Astrocyte (in vitro differentiated cells and primary cell): Measurements from ENCODE around the gene SMAD3. TPM values are rescaled to one million over a fixed set of nuclear protein-coding genes. Genes with fewer than 3 reads are reported as not detected.

Experiments used
- DNase-seq: peaks from one replicate; pipeline ENCODE4 v3.0.0-alpha.2; 2010; ENCODE audit warnings: low read depth
- FAIRE-seq: peaks from 2 replicates; lab custom pipeline; 2011; peaks lifted over from hg19 to GRCh38; lab: Jason Lieb, UNC
- H2AFZ ChIP-seq: 2 replicates; pipeline ENCODE4 v1.6.0; 2012; ENCODE audit warnings: low read depth, low read length, inconsistent platforms
- H3K27ac ChIP-seq: 2 replicates; pipeline ENCODE4 v1.5.1; 2011; ENCODE audit warnings: low read depth, low read length, inconsistent platforms
- H3K27me3 ChIP-seq: 2 replicates; pipeline ENCODE4 v1.6.0; 2011; ENCODE audit warnings: low read length, inconsistent platforms; ENCODE audit not compliant: insufficient read depth
- H3K36me3 ChIP-seq: 2 replicates; pipeline ENCODE4 v1.5.1; 2011; ENCODE audit warnings: low read length, inconsistent platforms; ENCODE audit not compliant: insufficient read depth
- H3K4me1 ChIP-seq: 2 replicates; pipeline ENCODE4 v1.5.1; 2011; ENCODE audit warnings: low read length, inconsistent platforms; ENCODE audit not compliant: insufficient read depth
- H3K4me2 ChIP-seq: 2 replicates; pipeline ENCODE4 v1.6.0; 2012; ENCODE audit warnings: low read length, inconsistent platforms
- H3K4me3 ChIP-seq: 2 replicates; pipeline ENCODE4 v1.5.1; 2011; ENCODE audit warnings: low read depth, mild to moderate bottlenecking, low read length, inconsistent platforms; ENCODE audit not compliant: insufficient read depth
- H3K79me2 ChIP-seq: 2 replicates; pipeline ENCODE4 v1.6.0; 2012; ENCODE audit warnings: mild to moderate bottlenecking, low read length, inconsistent platforms; ENCODE audit not compliant: insufficient read depth
- H3K9ac ChIP-seq: 2 replicates; pipeline ENCODE4 v1.6.0; 2012; ENCODE audit warnings: mild to moderate bottlenecking, low read length, inconsistent platforms
- H3K9me3 ChIP-seq: 2 replicates; pipeline ENCODE4 v1.5.1; 2012; ENCODE audit warnings: low read depth, mild to moderate bottlenecking, low read length, inconsistent platforms; ENCODE audit not compliant: insufficient read depth
- H4K20me1 ChIP-seq: 2 replicates; pipeline ENCODE4 v1.6.0; 2012; ENCODE audit warnings: low read length, inconsistent platforms; ENCODE audit not compliant: insufficient read depth
- H3K27ac Mint-ChIP-seq: one replicate; pipeline ENCODE4 v1.8.0; 2021; ENCODE audit warnings: mild to moderate bottlenecking, mixed read lengths; ENCODE audit not compliant: unreplicated experiment
- H3K27me3 Mint-ChIP-seq: one replicate; pipeline ENCODE4 v1.8.0; 2021; ENCODE audit warnings: low read depth, mixed read lengths; ENCODE audit not compliant: unreplicated experiment
- H3K36me3 Mint-ChIP-seq: one replicate; pipeline ENCODE4 v1.8.0; 2021; ENCODE audit warnings: low read depth, mixed read lengths; ENCODE audit not compliant: unreplicated experiment
- H3K4me1 Mint-ChIP-seq: one replicate; pipeline ENCODE4 v1.8.0; 2021; ENCODE audit warnings: low read depth, mixed read lengths; ENCODE audit not compliant: unreplicated experiment
- H3K4me3 Mint-ChIP-seq: one replicate; pipeline ENCODE4 v1.8.0; 2021; ENCODE audit warnings: mild to moderate bottlenecking, moderate library complexity, mixed read lengths; ENCODE audit not compliant: unreplicated experiment
- H3K9me3 Mint-ChIP-seq: one replicate; pipeline ENCODE4 v1.8.0; 2021; ENCODE audit warnings: mild to moderate bottlenecking, mixed read lengths; ENCODE audit not compliant: unreplicated experiment
- EZH2 ChIP-seq: IDR thresholded peaks from 2 replicates; pipeline ENCODE4 v1.6.1; 2012; ENCODE audit warnings: mild to moderate bottlenecking, low read length, inconsistent platforms; ENCODE audit not compliant: insufficient read depth
- total RNA-seq: library from RNA; stranded (reverse); gene quantifications from 2 replicates; pipeline ENCODE4 v1.2.1, GENCODE V29; 2021
- TF ChIP-seq, protein P1 (sequence below): IDR thresholded peaks from 2 replicates; pipeline ENCODE4 v1.5.1; 2011; ENCODE audit warnings: low read depth, mild to moderate bottlenecking, inconsistent platforms, low read length, moderate library complexity; ENCODE audit not compliant: insufficient read depth

The SMAD3 gene
- total RNA-seq, 1 donor from 2014 or later: 78.0 TPM

GRCh38 chr15:67170143-67170925, 104.9 kb downstream of the SMAD3 start:
- Histone ChIP-seq H3K36me3 (peaks cover 19% of the 10 kb centered on the region), H3K79me2 (peaks cover 49% of the 10 kb centered on the region), H3K4me3 (no peak overlapping the region), H3K4me1 (peaks cover 58% of the 10 kb centered on the region), H2AFZ (no peak overlapping the region), H3K27me3 (no peaks in the 10 kb centered on the region), H4K20me1 (peaks cover 4% of the 10 kb centered on the region), H3K4me2 (no peak overlapping the region), H3K9me3 (no peaks in the 10 kb centered on the region), H3K9ac (no peak overlapping the region), H3K27ac (no peak overlapping the region)
- Mint-ChIP-seq H3K9me3 (no peaks in the 10 kb centered on the region), H3K27me3 (no peaks in the 10 kb centered on the region), H3K4me1 (peaks cover 44% of the 10 kb centered on the region), H3K27ac (no peak overlapping the region), H3K4me3 (no peak overlapping the region), H3K36me3 (peaks cover 53% of the 10 kb centered on the region)
- DNase-seq: no peak
- FAIRE-seq: no peak
- TF ChIP-seq EZH2: no peak
- TF ChIP-seq, protein P1, sequence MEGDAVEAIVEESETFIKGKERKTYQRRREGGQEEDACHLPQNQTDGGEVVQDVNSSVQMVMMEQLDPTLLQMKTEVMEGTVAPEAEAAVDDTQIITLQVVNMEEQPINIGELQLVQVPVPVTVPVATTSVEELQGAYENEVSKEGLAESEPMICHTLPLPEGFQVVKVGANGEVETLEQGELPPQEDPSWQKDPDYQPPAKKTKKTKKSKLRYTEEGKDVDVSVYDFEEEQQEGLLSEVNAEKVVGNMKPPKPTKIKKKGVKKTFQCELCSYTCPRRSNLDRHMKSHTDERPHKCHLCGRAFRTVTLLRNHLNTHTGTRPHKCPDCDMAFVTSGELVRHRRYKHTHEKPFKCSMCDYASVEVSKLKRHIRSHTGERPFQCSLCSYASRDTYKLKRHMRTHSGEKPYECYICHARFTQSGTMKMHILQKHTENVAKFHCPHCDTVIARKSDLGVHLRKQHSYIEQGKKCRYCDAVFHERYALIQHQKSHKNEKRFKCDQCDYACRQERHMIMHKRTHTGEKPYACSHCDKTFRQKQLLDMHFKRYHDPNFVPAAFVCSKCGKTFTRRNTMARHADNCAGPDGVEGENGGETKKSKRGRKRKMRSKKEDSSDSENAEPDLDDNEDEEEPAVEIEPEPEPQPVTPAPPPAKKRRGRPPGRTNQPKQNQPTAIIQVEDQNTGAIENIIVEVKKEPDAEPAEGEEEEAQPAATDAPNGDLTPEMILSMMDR: no peak

DNA sequence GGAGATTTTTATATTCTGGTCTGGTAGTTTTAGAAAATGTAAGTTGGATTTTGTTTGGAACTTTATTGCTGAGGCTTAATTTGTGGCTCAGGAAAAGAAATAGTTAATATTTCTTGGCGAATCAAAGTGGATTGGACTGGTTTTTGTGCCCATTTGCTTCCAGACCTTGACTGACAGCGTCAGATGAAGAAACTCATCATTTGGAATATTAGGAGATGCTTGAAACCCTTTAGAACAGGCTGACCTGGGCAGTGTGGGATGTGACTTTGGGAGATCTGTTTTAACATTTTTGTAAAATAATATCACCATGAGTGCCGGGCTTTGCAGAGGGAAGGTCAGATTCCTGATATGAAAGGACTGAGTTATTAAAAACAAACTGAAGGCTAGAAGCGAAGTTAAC, 106.1 kb downstream of the SMAD3 start:
- DNase-seq: no peak
- Mint-ChIP-seq H3K27ac (no peak overlapping the region), H3K36me3 (peaks cover 56% of the 10 kb centered on the region), H3K4me3 (no peak overlapping the region), H3K27me3 (no peaks in the 10 kb centered on the region), H3K4me1 (peaks cover 44% of the 10 kb centered on the region), H3K9me3 (no peaks in the 10 kb centered on the region)
- Histone ChIP-seq H3K79me2 (peaks cover 47% of the 10 kb centered on the region), H3K9ac (no peak overlapping the region), H3K27ac (no peak overlapping the region), H2AFZ (no peak overlapping the region), H3K27me3 (no peaks in the 10 kb centered on the region), H3K4me2 (no peak overlapping the region), H3K36me3 (peaks cover 21% of the 10 kb centered on the region), H3K4me3 (no peak overlapping the region), H4K20me1 (peaks cover 4% of the 10 kb centered on the region), H3K4me1 (peaks cover 55% of the 10 kb centered on the region), H3K9me3 (no peaks in the 10 kb centered on the region)
- FAIRE-seq: no peak
- no peak for TF ChIP-seq EZH2
- TF ChIP-seq, protein P1: no peak

DNA sequence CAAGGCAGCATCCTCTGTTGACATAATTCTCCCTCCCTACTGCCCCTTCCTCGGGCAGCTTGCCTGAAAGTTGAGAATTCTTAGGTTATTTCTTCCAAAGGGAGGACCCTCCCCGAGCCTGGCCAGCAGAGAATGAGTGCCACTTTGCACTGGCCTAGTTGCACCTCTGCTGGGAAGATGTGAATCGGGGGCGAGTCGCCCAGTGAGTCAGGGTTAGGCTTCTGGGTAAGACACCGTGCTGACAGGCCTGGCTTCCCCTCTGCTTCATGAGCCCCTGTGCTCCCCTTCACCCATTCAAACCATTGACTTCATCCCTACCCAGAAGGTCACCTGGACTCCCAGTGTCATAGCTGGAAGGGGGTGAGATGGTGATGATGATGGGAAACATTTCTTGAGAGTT, 106.8 kb downstream of the SMAD3 start:
- Mint-ChIP-seq H3K9me3 (no peaks in the 10 kb centered on the region), H3K36me3 (peaks cover 54% of the 10 kb centered on the region), H3K4me3 (no peak overlapping the region), H3K27ac (no peak overlapping the region), H3K4me1 (peaks cover 45% of the 10 kb centered on the region), H3K27me3 (no peaks in the 10 kb centered on the region)
- Histone ChIP-seq H3K9ac (no peak overlapping the region), H4K20me1 (peaks cover 4% of the 10 kb centered on the region), H3K27ac (no peak overlapping the region), H3K4me2 (no peak overlapping the region), H3K36me3 (peaks cover 16% of the 10 kb centered on the region), H3K27me3 (no peaks in the 10 kb centered on the region), H2AFZ (no peak overlapping the region), H3K79me2 (peaks cover 40% of the 10 kb centered on the region), H3K4me3 (no peak overlapping the region), H3K9me3 (no peaks in the 10 kb centered on the region), H3K4me1 (peaks cover 49% of the 10 kb centered on the region)
- TF ChIP-seq, protein P1: no peak
- no peak for TF ChIP-seq EZH2
- DNase-seq (no peak), FAIRE-seq (no peak)
